Esophagus (tissue), 2 donors: ENCODE results near the gene KCP. TPM values are rescaled to one million over a fixed set of nuclear protein-coding genes. Genes with fewer than 3 reads are reported as not detected.
"Not testable (repeated sequence)": the region's sequence is repeated elsewhere in the genome, so short reads cannot be mapped to it uniquely, and the experiment has no call there.

Source experiments
- H3K27ac ChIP-seq, 2 donors: one replicate each; pipeline ENCODE4 v1.5.1; 2013; ENCODE audit warnings: low read depth in 2 of 2, mild to moderate bottlenecking in 2 of 2, inconsistent platforms in 1 of 2, low read length in 1 of 2, moderate library complexity in 1 of 2
- H3K27me3 ChIP-seq, 2 donors: one replicate each; pipeline ENCODE4 v1.6.1; 2013; ENCODE audit warnings: low read length in 2 of 2, control low read depth in 1 of 2, mild to moderate bottlenecking in 1 of 2; ENCODE audit not compliant: insufficient read depth in 2 of 2, control insufficient read depth in 1 of 2
- H3K36me3 ChIP-seq, 2 donors: one replicate each; pipeline ENCODE4 v1.6.1; 2013; ENCODE audit warnings: low read length in 1 of 2; ENCODE audit not compliant: control insufficient read depth in 2 of 2, insufficient read depth in 2 of 2
- H3K4me1 ChIP-seq, 2 donors: one replicate each; pipeline ENCODE4 v1.6.1; 2013; ENCODE audit warnings: low read length in 1 of 2; ENCODE audit not compliant: control insufficient read depth in 2 of 2, insufficient read depth in 2 of 2
- H3K4me3 ChIP-seq, 2 donors: one replicate each; pipeline ENCODE4 v1.5.1; 2013; ENCODE audit warnings: low read length in 2 of 2, mild to moderate bottlenecking in 2 of 2, low read depth in 1 of 2, moderate library complexity in 1 of 2
- H3K9me3 ChIP-seq, 2 donors: one replicate each; pipeline ENCODE4 v1.6.1; 2013; ENCODE audit warnings: mild to moderate bottlenecking in 2 of 2, low read depth in 1 of 2, low read length in 1 of 2, moderate library complexity in 1 of 2; ENCODE audit not compliant: control insufficient read depth in 2 of 2, insufficient read depth in 1 of 2
- WGBS, 2 donors: extraction: QIAGEN DNeasy Blood & Tissue Kit; methylation state at CpG; one replicate each; pipeline ENCODE4 v1.1.7; 2013; 5-methylcytosine and 5-hydroxymethylcytosine counted together
- polyA plus RNA-seq, 2 donors: library from polyadenylated mRNA; stranded (reverse); fragments of 200-250 nt; gene quantifications; one replicate each; pipeline ENCODE4 v1.2.3, GENCODE V29; 2013
- donor health status: healthy with polysubstance abuse.
- donor health status: Bipolar disorder and iron deficiency.

The KCP gene
- polyA plus RNA-seq, 2 donors: 1.4 to 5.5 TPM

DNA sequence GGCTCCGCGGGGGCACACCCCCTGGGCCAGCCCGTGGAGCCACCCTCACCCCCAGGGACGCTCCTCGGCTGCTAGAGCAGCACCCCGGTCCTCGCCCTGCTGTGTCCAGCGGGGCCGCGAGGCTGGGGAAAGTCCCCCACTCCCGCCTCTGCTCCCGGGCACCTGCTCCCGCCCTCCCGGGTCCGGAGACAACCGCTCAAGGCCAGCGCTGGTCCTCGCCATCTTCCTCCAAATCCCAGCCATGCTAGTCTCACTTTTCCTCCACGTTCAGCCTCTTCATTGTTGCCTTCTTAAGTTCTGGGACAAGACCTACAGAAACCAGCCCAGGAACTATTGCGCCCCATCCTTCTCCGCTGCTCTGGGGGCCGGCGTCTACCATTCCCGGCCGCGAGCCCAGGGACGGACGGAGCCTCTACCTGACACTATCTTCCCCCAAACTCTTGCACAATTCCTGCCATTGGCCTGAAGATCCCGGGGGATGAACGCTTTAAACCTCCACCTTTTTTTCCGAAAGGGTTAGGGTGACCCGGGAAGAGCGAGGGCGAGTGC is 4.8 kb upstream of the KCP start:
- Histone ChIP-seq H3K4me1 (peaks cover 3% of the 10 kb centered on the region in 2 donors), H3K27me3 (peaks cover 0 to 3% of the 10 kb centered on the region in 2 donors), H3K9me3 (no peaks in the 10 kb centered on the region), H3K27ac (no peak overlapping the region), H3K36me3 (no peaks in the 10 kb centered on the region), H3K4me3 (peak overlapping the region in 1 of 2 donors; percentile 43)
- WGBS, 2 donors: 5 to 6% methylated on average over 23 to 34 of the region's 34 CpGs

DNA sequence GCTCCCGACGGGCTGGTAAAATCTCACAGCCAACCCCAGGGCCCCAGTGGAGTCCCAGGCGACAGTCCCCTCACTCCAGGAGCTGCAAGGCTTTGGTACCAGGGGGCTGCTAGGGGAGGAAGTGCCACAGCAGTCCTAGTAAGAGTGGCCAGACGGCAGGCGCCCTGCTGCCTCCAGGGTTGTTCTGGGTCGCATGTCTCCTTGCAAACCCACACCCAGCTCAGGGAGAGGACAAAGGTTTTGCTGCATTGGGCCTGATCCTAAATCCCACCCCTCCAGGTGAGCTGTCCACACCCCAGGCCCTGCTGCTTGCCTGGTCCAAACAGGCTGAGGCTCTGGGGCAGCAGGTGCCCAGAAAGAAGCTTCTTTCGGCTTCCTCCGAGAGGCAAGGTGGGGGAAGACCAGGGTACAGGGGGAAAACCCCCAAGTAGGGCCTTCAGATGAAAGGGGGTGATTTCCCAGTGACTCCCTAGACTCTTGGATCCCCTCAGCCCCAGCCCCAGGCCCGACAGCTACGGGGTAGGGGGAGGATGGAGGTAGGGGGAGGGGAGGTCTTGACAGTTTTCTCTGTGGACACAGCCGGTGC is 4.2 kb upstream of the KCP start:
- H3K4me1 ChIP-seq: peaks cover 7 to 9% of the 10 kb centered on the region in 2 donors
- no peaks in the 10 kb centered on the region for H3K9me3 ChIP-seq
- 41 to 54% methylated on average over 11 of the region's 11 CpGs for WGBS, 2 donors
- H3K36me3 ChIP-seq: no peaks in the 10 kb centered on the region
- H3K4me3 ChIP-seq: no peak overlapping the region
- no peak overlapping the region for H3K27ac ChIP-seq
- peaks cover 0 to 3% of the 10 kb centered on the region in 2 donors for H3K27me3 ChIP-seq

DNA sequence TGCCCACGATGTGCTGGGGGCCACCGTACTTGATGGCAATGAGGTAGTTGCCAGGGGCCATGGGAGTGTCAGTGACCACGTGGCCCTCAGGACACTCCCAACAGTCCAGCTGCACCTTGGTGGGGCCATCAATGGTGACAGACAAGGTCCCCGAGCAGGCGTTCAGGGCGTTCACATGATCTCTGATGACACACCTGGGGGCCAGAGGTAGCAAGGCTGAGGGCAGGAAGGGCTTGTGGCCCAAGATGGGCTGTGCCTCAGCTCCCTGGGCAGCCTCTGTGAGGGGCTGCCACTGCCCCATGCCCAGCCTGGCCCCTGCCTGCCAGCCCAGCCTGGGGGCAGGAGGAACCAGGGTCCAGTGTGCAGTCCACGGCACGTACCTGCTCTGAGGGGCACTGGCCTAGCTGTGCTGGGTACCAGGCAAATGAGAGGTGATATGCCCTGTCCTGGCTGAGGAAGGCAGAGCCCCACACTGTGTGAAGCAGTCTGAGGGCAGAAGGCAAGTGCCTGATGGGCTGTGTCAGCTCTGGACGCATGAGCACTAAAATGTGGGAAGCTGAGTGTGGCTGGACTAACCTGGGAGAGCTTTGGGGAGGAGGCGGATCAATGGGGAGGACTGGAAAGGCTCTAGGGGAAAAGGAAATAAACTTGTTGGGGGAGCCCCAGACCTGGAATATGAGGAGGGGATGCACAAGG is 3.5 kb upstream of the KCP start:
- no peaks in the 10 kb centered on the region for H3K36me3 ChIP-seq
- no peak overlapping the region for H3K27ac ChIP-seq
- WGBS, 2 donors: 73 to 80% methylated on average over 10 of the region's 10 CpGs
- no peaks in the 10 kb centered on the region for H3K9me3 ChIP-seq
- peaks cover 0 to 3% of the 10 kb centered on the region in 2 donors for H3K27me3 ChIP-seq
- no peak overlapping the region for H3K4me3 ChIP-seq
- H3K4me1 ChIP-seq: peaks cover 7 to 9% of the 10 kb centered on the region in 2 donors

DNA sequence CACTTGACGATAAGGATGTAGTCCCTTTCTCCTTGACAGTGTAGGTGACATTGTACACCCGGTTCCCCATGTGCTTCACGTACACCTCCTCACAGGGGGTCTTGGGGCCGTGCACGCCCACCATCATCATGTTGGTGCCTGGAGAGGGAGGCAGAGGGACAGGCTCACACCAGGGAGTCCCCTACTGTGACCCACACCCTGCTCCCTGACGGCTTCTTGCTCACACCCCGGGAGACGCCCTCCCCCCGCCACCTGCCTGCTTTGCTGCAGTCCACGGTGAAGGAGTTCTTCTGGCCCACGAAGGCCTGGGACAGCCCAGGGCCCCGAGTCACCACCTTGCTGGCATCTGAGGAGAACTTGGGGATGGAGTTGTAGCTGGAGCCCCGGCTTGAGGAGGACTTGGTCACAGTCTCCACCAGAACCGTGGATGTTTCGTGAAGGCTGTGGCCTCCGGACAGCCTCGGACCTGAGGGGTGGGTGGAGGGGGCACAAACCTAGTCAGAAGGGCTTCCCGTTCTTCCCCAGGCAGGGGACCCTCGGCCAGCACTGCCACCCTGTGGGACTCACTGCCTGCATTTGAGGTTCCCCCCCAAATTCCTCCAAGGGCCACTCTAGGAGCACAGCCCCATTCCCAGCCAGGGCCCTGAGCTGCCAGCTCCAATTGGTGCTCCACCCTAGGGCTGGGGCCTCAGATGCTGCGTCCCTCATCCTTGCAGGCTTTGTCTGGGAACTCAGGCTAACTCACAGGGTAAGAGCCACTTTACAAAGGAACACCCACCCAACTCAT is 2.4 kb upstream of the KCP start:
- WGBS, 2 donors: 81 to 86% methylated on average over 8 to 9 of the region's 20 CpGs
- not testable (repeated sequence) for H3K9me3 ChIP-seq, H3K27me3 ChIP-seq

DNA sequence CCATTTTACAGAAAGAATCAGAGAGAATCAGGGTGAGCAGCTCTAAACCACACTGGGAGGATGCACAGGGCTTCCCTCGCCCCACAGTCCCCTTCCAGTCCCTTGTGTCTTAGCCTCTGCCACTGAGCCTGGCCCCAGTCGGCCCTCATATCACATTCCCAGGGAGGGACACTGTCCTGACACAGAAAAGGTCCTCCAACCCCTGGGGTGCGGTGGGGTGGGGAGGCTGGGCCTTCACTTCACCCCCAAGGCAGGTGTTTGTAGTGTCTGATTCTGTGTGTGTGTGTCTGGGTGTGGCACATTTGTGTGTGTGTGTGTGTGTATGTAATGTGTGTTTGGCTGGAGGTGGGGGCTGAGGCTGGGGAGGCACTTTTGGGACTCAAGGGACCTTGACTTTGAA is 1.8 kb upstream of the KCP start:
- peaks cover 0 to 7% of the 10 kb centered on the region in 2 donors for H3K27me3 ChIP-seq
- WGBS, 2 donors: 81 to 87% methylated on average over 3 of the region's 3 CpGs

More for the DNA sequence above, 2.4 kb upstream of the KCP start:
- H3K27ac ChIP-seq, H3K4me1 ChIP-seq, H3K4me3 ChIP-seq, H3K36me3 ChIP-seq: not testable (repeated sequence)

DNA sequence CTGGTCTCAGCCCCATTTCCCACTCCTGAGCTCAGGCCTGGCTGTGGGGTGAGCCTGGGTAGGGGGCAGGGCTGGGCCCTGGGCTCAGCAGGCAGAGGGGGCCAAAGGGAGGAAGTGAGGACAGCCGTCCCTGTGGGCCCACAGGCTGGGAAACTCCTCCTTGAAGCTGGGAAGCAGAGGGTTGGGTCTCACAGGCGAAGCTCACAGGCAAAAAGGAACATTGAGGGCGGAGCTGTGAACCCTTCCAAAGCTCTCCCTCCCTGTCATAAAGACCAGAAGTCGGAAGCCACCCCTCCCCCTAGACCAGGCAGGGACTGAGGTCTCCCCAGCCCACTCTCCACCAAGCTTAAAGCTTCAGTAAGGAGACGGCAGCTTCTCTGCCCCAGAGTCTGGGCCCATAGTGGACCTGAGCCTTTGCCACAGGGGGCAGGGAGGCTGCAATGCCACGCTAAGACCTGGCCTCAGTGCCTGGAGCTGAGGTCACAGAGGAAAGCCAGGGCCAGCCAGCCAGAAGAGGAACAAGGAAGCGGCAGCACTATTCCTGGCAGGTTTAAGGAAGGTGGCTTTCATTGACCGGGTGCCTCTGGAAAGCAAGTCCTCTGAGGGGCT is 1.0 kb upstream of the KCP start:
- peaks cover 7 to 9% of the 10 kb centered on the region in 2 donors for H3K4me1 ChIP-seq
- no peaks in the 10 kb centered on the region for H3K36me3 ChIP-seq
- WGBS, 2 donors: 74 to 75% methylated on average over 8 of the region's 8 CpGs
- H3K27ac ChIP-seq: no peak overlapping the region
- no peak overlapping the region for H3K4me3 ChIP-seq
- H3K9me3 ChIP-seq: no peaks in the 10 kb centered on the region
- H3K27me3 ChIP-seq: peaks cover 0 to 7% of the 10 kb centered on the region in 2 donors

More for the DNA sequence above, 1.8 kb upstream of the KCP start:
- Histone ChIP-seq H3K4me1 (peaks cover 7 to 9% of the 10 kb centered on the region in 2 donors), H3K4me3 (no peak overlapping the region), H3K27ac (no peak overlapping the region), H3K36me3 (no peaks in the 10 kb centered on the region), H3K9me3 (no peaks in the 10 kb centered on the region)

DNA sequence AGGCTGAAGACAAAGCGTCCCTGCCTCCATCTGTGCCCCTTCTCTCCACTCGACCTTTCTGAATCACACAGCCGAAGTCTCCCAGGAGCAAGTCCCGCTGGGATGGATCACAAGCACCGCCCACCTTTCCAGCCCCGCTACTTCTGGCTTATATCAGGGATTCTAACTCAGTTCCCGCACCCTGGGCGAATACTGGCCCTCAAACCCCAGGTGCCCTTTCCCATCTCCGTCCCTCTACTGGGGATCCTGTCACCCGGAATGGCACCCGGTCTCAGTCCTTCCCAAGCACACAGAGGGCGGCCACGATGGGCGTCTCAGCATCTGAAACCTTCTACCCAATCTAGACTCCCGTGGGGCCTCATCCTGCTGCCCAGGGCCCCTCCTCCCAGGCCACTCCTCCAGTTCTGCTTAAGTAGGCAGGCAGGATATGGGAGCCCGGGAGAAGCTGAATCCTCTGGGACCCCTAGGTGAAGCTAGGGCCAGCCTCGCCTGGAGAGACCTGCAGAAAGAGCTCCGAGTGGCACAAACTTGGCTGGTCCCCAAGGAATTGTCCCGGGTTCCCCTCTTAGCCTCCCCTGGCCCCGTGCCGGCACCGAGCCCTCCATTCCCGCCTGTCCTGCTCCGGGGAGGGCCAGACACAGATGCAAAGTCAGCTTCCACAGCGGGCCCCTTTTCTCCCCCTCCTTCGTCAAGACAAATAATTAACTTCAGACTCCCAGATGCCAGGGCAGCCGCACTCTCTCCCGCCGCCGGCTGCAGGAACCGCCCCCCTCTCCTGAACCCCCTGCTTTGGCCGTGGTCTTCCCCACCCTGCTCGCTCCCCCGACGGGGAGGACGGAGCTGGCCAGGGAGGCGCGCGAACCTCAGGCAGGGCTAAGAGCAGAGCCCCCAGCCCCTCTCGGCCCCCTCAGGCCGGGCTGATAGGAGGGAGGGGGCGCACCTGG is 612 bp downstream of the KCP start:
- Histone ChIP-seq H3K4me1 (peaks cover 7 to 9% of the 10 kb centered on the region in 2 donors), H3K27ac (no peak overlapping the region), H3K4me3 (peak overlapping the region; percentile 30 to 44), H3K36me3 (no peaks in the 10 kb centered on the region), H3K27me3 (peaks cover 0 to 7% of the 10 kb centered on the region in 2 donors), H3K9me3 (no peaks in the 10 kb centered on the region)
- WGBS, 2 donors: 12 to 14% methylated on average over 42 of the region's 42 CpGs

DNA sequence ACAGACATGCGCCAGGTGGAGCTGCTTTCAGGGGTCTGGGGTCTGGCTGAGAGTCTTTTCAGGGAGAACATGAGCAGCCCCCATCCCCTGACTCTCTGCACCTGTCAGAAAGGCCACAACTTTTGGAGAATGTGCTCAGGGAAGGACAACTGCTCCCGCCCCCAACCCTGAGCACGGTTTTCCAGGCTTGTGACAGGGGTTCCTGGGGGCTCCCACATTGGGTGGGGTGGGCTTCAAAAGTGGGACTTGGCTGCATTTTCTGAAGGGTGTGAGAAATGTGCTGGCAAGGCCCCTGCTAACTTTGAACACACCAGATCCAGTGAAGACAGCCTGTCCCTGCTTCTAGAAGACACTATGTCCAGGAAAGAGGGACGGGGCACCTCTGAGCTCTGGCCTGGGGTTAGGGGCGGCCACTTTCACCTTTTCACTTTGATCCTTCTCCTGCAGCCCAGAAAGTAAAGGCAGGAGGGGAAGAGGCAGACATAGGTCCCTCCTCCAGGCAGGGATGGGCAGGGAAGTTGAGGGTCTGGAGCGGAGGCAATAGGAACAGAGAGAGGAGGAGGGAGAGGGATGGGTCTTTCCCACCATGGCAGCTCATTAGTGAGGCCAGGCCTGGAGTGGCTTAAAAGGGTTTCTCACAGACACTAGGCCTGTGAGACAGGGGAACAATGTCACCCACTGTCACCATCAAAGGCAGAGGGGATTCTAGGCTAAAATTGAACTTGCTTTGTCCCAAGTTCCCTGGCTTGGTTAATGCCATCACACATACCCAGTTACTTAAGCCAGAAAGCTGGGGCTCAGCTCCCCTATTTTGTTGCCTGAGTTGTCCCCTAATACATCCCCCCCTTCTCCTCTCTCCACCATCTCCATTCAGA is 1.5 kb downstream of the KCP start:
- Histone ChIP-seq H3K9me3 (no peaks in the 10 kb centered on the region), H3K4me3 (no peak overlapping the region), H3K4me1 (peaks cover 9 to 12% of the 10 kb centered on the region in 2 donors), H3K27ac (no peak overlapping the region), H3K27me3 (peaks cover 0 to 4% of the 10 kb centered on the region in 2 donors), H3K36me3 (no peaks in the 10 kb centered on the region)
- WGBS, 2 donors: 85 to 89% methylated on average over 6 of the region's 6 CpGs
